GM19351 (cell line): Measurements from ENCODE around the gene SURF6.

ENCODE experiments used
- ATAC-seq: cut with Tn5 transposase; IDR thresholded peaks from one replicate; pipeline ENCODE4 v1.9.1; 2021; ENCODE audit warnings: mild to moderate bottlenecking, moderate library complexity; ENCODE audit not compliant: unreplicated experiment

SURF6 gene

GRCh38 chr9:133368249-133368881, 32.4 kb upstream of the SURF6 start:
- ATAC-seq, result no peak

DNA sequence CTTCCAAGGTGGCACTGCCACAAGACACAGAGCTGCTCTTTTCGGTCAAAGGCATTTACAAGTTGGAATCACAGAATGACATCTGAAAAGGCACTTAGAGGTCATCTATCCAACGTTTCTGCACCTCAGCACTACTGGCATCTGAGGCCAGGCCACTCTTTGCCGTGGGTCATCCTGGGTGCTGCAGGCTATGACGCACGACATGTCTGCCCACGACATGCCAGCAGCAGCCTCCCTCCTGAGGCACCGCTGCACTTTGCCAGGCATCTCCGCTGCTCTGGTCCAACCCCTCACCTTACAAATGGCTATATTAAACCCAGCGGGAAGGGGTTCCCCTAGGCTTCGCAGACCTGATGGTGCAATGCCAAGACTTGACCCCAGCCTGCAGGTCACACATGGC, 31.8 kb upstream of the SURF6 start:
- no peak for ATAC-seq

DNA sequence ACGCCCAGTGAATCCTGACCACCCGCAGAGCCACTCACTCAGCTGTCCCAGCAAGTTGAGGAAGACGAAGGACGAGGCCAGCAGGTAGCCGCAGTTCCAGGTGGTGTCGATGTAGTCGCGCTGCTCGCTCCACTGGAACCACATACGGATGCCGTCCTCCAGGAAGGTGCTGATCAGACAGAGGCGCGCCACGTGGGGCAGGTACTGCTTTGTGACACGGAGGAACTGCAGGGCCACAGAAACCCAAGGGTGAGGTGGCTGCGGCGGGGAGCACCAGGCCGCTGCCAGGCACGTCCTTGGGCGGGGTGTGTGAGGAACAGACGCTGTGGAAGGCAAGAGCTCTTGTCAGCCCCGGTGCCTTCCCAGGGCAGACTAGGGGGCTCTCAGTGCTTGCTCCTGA, 31.2 kb upstream of the SURF6 start:
- ATAC-seq, result no peak

- ATAC-seq, result no peak
These were observed 30.4 kb upstream of the SURF6 start for GRCh38 chr9:133366435-133366834.

GRCh38 chr9:133362359-133363044, 26.5 kb upstream of the SURF6 start:
- ATAC-seq, result no peak

DNA sequence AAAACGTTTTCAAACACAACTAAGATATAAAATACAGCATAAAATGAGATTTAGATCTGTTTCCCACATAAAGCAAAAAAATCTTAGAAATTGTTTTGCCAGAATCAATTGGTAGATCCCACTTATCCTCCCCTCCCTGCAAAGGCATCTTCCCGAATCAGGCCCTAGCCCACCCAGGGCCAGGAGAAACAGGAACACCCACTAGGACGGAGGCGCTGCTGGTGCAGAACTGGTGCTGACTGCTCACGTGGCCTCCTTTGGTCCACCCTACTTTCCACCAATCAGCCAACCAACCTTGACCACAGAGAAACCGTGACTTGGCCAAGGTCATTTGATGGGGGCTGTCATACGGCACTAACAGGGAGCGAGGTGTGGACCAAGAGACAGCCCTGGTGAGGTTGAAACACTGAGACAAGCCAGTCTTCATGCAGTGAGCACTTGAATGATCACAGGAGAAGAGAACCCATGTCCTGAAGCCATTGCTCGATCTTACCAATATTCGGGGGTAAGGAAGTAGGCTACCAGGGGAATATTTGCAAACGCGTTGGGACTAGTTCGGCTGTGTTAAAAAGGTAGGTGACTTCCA, 25.6 kb upstream of the SURF6 start:
- no peak for ATAC-seq

DNA sequence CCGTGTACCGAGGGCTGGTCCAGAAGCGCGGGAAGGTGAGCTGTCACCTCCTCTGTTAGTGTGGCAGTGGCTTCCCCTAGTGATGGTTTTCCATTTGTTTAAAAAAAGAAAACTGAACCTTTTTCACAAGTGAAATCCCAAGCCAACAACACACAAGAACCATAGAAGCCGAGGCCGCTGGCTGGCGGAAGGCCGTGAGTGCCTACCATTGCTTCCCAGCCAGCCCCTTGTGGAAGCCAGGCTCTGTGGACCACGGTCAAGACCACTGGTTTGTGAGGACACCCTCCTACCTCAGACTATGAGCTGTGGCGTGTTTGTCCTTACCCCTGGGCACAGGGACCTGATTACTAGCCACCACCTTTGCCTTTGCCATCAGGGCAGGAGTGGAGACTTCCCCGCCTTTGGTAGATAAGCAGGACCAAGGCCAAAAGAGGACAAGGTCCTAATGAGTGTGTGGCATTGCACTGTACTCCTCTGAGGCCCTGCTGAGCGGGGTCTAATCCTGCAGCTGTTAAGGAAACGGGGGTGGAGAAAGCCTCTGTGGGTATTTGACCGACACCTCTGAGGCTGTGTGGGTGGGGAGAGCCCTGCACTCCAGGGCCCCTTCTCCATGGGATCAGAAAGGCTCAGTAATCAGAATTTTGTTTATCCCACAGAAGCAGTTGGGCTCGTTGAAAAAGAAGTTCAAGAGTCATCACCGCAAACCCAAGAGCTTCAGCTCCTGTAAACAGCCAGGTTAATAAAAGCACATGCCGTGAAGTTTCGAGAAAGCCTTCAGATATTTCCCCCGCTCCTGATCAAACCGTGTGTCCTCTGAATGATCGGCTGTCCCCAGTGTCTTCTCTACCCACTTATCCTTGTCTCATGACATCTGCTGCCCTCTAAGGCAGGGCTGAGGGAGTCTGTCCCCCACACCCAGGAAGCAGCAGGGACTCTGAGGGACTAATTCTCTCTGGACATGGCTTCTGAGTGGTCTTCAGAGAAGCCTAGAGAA, 24.7 kb upstream of the SURF6 start:
- no peak for ATAC-seq

GRCh38 chr9:133359399-133360175, 23.6 kb upstream of the SURF6 start:
- no peak for ATAC-seq

DNA sequence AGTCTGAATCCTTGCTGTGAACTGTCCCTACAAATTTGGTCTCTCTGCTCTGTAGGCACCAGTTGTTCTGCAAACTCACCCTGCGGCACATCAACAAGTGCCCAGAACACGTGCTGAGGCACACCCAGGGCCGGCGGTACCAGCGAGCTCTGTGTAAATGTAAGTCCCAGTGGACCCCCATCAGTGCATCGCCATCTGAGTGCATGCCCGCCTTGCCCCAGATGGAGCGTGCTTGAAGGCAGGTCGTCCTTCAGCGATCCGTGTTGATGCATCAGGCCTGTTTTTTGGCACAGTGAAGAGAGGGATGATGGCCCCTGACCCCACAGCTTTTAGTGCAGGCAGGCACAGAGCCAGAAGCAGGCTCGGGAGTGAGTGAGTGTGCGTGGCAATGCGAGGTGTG, 21.7 kb upstream of the SURF6 start:
- ATAC-seq, result no peak

DNA sequence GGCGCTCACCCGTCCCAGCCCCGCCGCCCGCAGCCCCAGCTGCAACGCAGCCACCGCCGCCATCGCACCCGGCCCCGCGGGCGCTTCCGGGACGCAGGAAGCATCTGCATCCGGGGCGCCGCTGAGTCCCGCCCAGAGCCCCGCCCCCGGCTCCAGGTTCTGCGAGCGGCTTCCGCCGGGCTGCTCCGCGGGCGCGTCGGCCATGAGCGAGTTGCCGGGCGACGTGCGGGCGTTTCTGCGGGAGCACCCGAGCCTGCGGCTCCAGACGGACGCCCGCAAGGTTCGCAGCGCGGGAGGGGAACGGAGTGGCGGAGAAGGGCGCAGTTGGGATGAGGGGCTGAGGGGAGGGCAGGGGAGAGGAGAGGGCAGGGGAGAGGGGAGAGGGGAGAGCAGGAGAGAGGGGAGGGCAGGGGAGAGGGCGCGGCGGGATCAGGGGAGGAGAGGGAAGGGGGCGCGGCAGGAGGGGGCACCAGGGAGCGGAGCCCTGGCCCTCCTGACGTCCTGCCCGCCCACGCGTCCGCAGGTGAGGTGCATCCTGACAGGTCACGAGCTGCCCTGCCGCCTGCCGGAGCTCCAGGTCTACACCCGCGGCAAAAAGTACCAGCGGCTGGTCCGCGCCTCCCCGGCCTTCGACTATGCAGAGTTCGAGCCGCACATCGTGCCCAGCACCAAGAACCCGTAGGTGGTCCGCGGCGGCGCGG, 20.6 kb upstream of the SURF6 start, which contains the start of the genes SURF1 and SURF2:
SURF1 (minus strand) TSS at position 97 of the 701 bp plus-strand sequence; CDS start at position 63, 34 bp downstream.
SURF2 (plus strand) TSS at position 160 of the 701 bp plus-strand sequence; CDS start at position 203, 43 bp downstream.
- ATAC-seq, result peak; percentile 79

DNA sequence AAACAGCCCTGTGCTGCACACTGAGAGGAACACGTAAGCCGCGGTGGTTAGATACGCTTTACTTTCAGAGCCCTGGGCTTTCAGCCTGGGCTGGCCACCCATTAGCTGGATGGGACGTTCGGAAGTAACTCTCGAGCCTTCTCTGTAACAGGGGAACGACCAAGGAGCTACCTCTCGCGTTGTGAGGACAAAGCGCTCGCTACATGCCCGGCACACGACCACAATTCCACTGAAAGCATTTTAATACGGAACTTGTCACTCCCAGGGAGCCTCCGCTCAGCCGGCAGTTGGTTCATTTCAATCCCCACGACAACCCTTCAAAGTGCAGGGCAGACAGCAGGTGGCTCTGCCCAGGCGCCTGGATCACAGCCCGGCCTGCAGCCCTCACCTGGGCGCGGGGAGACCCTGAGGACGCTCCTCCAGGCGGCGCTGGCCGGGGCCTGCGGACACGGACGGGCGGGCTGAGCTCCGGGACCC, 19.9 kb upstream of the SURF6 start:
- ATAC-seq, result peak; percentile 23

DNA sequence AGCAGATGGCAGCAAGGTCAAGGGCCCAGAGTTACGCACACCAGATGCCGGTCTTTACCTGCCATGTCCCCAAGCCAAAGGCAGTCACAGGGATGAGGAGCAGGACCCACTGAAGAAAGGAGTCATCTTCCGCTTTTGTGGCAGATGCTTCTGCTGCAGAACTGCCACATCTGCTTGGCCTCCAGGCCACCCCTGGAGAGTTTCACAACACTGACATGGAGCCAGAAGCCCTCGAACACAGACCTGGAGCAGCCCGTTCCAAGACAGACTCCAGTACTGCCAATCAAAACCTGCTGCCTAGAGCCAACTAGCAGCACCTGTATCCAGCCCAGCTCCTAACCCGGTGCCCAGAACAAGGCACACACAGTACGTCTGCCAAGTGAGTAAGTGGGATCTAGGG, 18.8 kb upstream of the SURF6 start:
- ATAC-seq, result no peak

DNA sequence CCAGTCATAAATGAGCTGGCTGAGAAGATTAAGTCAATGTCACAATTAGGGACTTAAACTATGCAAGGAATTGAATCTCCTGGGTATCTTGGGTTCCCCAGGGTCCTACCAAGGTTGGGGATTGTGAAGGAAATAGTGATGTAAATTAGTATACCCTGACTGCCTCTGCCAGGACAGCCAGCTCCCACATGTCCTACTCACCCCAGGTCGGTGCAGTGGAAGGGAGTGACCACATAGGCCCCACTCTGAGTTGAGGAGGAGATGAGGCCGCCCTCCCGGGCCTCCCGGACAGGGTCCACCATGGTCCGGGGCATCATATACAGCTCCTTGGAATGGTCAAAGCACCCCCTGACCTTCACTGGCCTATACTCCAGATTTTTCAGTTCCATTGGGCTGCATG, 17.6 kb upstream of the SURF6 start:
- no peak for ATAC-seq

DNA sequence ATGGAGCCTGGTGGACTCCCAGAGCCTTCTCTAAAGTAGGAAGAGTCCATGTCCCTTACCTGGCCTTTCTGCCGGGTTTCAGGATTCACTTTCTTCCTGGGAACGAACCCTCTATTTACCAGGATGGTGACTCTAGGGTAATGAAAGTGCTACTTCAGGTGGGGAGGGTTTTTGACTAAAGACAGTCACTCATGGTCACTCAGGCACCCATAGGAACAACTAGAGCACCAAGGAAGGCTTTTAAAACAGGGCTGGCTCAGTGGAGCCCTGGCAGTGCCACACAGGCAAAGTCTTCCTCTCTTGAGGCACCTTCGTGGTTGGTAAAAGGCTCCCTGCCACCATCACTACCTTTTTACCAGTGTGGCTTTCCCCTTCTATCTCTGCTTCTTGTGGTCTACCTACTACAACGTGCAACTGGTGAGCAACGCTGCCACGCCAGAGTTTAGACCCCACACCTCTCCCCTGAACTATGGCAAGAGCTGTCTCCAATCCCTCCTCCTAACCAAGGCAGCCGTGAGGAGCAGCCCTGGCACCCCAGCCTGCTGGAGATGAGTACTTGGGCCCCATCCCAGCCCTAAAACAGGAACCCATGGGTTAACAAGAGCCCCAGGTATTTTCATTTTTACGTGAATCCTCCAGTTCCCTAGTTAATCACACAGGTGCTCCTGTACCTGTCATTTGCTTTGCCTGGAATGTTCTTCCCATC, 16.8 kb upstream of the SURF6 start:
- no peak for ATAC-seq

- ATAC-seq, result no peak
These were observed 16.1 kb upstream of the SURF6 start for GRCh38 chr9:133351908-133352634.

DNA sequence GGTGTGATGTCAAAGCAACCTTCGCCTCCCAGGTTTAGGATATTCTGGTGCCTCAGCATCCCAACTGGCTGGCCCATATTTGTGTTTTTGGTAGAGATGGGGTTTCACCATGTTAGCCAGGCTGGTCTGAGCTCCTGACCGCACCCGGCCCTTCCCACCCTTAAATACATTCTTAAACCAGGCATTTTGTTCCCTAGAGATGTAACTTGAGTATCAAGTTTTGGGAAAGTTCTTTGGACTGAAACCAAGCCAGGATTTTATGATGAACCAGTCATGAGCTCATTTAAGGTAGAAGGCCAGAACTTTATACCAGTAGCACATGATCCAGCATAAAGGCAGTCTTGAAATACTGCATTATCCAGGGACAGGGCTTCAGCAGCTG, 15.5 kb upstream of the SURF6 start:
- no peak for ATAC-seq

GRCh38 chr9:133349965-133350616, 14.1 kb upstream of the SURF6 start:
- no peak for ATAC-seq
